ENCODE measurements around the gene GPR176.

GPR176 gene

GRCh38 chr15:39808909-39809308 is 111.2 kb downstream of the GPR176 start:
- TF ChIP-seq POLR2AphosphoS5 (IDR thresholded peaks at IDR 0.05; ENCODE audit: low read depth) (no peak), REST (IDR thresholded peaks at IDR 0.05; ENCODE audit: insufficient replicate concordance, low read depth) (no peak), SPI1 (IDR thresholded peaks at IDR 0.05; ENCODE audit: borderline replicate concordance, low read depth) (no peak), CTCF (IDR thresholded peaks at IDR 0.05; ENCODE audit: insufficient read depth, low read length) (no peak), GABPA (IDR thresholded peaks at IDR 0.05; ENCODE audit: low read depth) (no peak)
- no peak overlapping the region for H3K4me3 ChIP-seq (replicated peaks; ENCODE audit: insufficient read depth, low read length)
- no peak overlapping the region for H3K27ac ChIP-seq (replicated peaks)
- no peak for DNase-seq (ENCODE audit: low read depth in 1 of 2, low spot score in 1 of 2)
- no peaks in the 10 kb centered on the region for H3K27me3 ChIP-seq (ENCODE audit: insufficient read depth, poor library complexity, severe bottlenecking)

GRCh38 chr15:39807791-39808190 is 112.3 kb downstream of the GPR176 start:
- H3K4me3 ChIP-seq (replicated peaks; ENCODE audit: insufficient read depth, low read length) = no peak overlapping the region
- no peak for DNase-seq (ENCODE audit: low read depth in 1 of 2, low spot score in 1 of 2)
- no peak for TF ChIP-seq SPI1 (IDR thresholded peaks at IDR 0.05; ENCODE audit: borderline replicate concordance, low read depth)
- TF ChIP-seq REST (IDR thresholded peaks at IDR 0.05; ENCODE audit: insufficient replicate concordance, low read depth) = no peak
- no peak for TF ChIP-seq CTCF (IDR thresholded peaks at IDR 0.05; ENCODE audit: insufficient read depth, low read length)
- TF ChIP-seq POLR2AphosphoS5 (IDR thresholded peaks at IDR 0.05; ENCODE audit: low read depth) = no peak
- no peak for TF ChIP-seq GABPA (IDR thresholded peaks at IDR 0.05; ENCODE audit: low read depth)
- H3K27me3 ChIP-seq (ENCODE audit: insufficient read depth, poor library complexity, severe bottlenecking) = no peaks in the 10 kb centered on the region
- H3K27ac ChIP-seq (replicated peaks) = no peak overlapping the region

GRCh38 chr15:39804026-39804425 is 116.0 kb downstream of the GPR176 start:
- H3K27me3 ChIP-seq (ENCODE audit: insufficient read depth, poor library complexity, severe bottlenecking) = no peaks in the 10 kb centered on the region
- TF ChIP-seq SPI1 (IDR thresholded peaks at IDR 0.05; ENCODE audit: borderline replicate concordance, low read depth) (no peak), GABPA (IDR thresholded peaks at IDR 0.05; ENCODE audit: low read depth) (no peak), CTCF (IDR thresholded peaks at IDR 0.05; ENCODE audit: insufficient read depth, low read length) (no peak), REST (IDR thresholded peaks at IDR 0.05; ENCODE audit: insufficient replicate concordance, low read depth) (no peak), POLR2AphosphoS5 (IDR thresholded peaks at IDR 0.05; ENCODE audit: low read depth) (no peak)
- H3K4me3 ChIP-seq (replicated peaks; ENCODE audit: insufficient read depth, low read length) = no peak overlapping the region
- no peak overlapping the region for H3K27ac ChIP-seq (replicated peaks)
- DNase-seq (ENCODE audit: low read depth in 1 of 2, low spot score in 1 of 2) = no peak
